ENCODE measurements around the gene AKT2.

GRCh38 chr19:40264314-40265054, 20.7 kb downstream of the AKT2 start:
- TF ChIP-seq POLR2AphosphoS5 (IDR thresholded peaks at IDR 0.05; ENCODE audit: low read depth, low read length) (no peak), TAF1 (IDR thresholded peaks at IDR 0.05; ENCODE audit: borderline replicate concordance, low read depth, low read length) (no peak), POLR2A (IDR thresholded peaks at IDR 0.05; ENCODE audit: low read depth, low read length) (no peak)
